Measurements from ENCODE around the gene EEF2. TPM values are rescaled to one million over a fixed set of nuclear protein-coding genes. Genes with fewer than 3 reads are reported as not detected.
A peak's percentile ranks its signal among the peaks of the same experiment; 100 is the strongest.
"Not testable (repeated sequence)": the region's sequence is repeated elsewhere in the genome, so short reads cannot be mapped to it uniquely, and the experiment has no call there.

The EEF2 gene
- total RNA-seq, 1 donor from 2014 or later, result 2,930 TPM

GRCh38 chr19:3968556-3969434 is 16.5 kb downstream of the EEF2 start:
- DNase-seq, result peak; percentile 96

- not testable (repeated sequence) for DNase-seq
These were observed 17.3 kb downstream of the EEF2 start for GRCh38 chr19:3967983-3968382.

GRCh38 chr19:3966051-3967017 is 18.9 kb downstream of the EEF2 start:
- no peak for DNase-seq

GRCh38 chr19:3964256-3965194 is 20.7 kb downstream of the EEF2 start:
- no peak for DNase-seq

GRCh38 chr19:3963458-3964255 is 21.6 kb downstream of the EEF2 start:
- DNase-seq, result no peak

- no peak for DNase-seq
These were observed 24.3 kb downstream of the EEF2 start for GRCh38 chr19:3961007-3961406.

GRCh38 chr19:3959766-3960131 is 25.5 kb downstream of the EEF2 start:
- no peak for DNase-seq

- no peak for DNase-seq
These were observed 26.2 kb downstream of the EEF2 start for GRCh38 chr19:3958836-3959765.

- DNase-seq, result no peak
These were observed 29.6 kb downstream of the EEF2 start for GRCh38 chr19:3955688-3956087.

- DNase-seq, result not testable (repeated sequence)
These were observed 30.0 kb downstream of the EEF2 start for GRCh38 chr19:3955276-3955675.

GRCh38 chr19:3954107-3954506 is 31.2 kb downstream of the EEF2 start:
- DNase-seq, result no peak

GRCh38 chr19:3952755-3953276 is 32.4 kb downstream of the EEF2 start:
- DNase-seq, result not testable (repeated sequence)

- peak; percentile 86 for DNase-seq
These were observed 34.1 kb downstream of the EEF2 start for GRCh38 chr19:3950871-3951861.

- DNase-seq, result peak; percentile 60
These were observed 35.0 kb downstream of the EEF2 start for GRCh38 chr19:3949997-3950859.

- DNase-seq, result no peak
These were observed 36.0 kb downstream of the EEF2 start for GRCh38 chr19:3949294-3949693.

GRCh38 chr19:3947316-3947933 is 37.8 kb downstream of the EEF2 start:
- not testable (repeated sequence) for DNase-seq

- DNase-seq, result no peak
These were observed 39.4 kb downstream of the EEF2 start for GRCh38 chr19:3945838-3946237.

Data from tongue (tissue), 2 donors.